DMS79 treated with DMSO at 0.1 percent for 48 hours (cell line): Measurements from ENCODE around the gene ABCB10.

Experiments used
- DNase-seq: peaks from one replicate; lab custom pipeline; 2025; lab: John Stamatoyannopoulos, UW

Gene ABCB10

GRCh38 chr1:229474509-229474908, 84.0 kb downstream of the ABCB10 start:
- DNase-seq, result no peak

GRCh38 chr1:229471175-229471574, 87.3 kb downstream of the ABCB10 start:
- no peak for DNase-seq

DNA sequence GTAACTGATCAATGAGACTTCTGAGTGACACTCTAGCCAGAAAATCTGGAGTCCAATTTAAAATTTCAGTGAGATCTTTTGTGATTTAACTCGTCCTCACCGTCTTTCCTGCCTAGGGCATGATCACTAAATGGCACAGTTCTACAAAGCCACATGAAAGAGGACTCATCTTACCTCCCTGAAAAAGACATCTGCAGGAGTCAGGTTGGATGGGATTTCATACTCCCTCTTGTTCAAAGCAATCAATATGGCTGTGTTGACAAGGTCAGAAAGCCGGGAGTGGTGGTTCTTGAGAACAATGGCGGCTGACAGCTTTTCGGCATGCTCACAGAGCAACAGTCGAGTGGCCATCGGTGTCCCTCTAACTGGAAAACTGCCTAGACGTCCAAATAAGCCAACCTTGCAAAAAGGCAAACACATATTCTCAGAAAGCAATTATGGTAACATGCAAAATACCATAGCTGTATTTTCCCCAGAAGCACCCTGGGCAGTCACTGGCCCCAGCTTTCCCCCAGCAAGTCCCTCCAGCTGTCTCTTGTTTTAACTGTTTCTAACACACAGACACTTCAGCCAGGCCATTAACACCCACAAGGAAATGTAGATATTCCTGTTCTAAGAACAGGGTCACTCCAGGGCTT, 88.0 kb downstream of the ABCB10 start:
- no peak for DNase-seq

DNA sequence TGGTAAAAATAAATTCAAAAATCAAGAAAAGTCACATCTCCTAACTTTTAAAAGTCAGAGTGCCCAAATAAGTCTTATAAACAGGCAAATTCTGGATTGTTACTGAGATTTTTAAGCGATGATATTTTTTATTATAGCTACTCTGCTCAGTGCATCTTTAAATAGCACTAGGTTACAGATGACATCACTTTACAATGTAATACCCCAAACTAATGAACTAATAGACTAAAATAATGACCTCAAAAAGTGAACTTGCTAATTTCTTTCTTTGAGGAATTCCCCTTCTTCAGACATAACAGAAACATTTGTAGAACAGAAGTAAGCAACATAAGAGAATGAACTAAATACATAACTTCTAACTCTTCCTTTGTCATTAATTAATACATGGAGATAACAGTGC, 91.6 kb downstream of the ABCB10 start:
- no peak for DNase-seq
